Mesothelial cell of epicardium (in vitro differentiated cells): Measurements from ENCODE around the gene DLX3. TPM values are rescaled to one million over a fixed set of nuclear protein-coding genes. Genes with fewer than 3 reads are reported as not detected.

Experiments
- DNase-seq, 2 experiments: peaks; one replicate each; pipeline ENCODE4 v3.0.0; 2021; ENCODE audit warnings: low spot score in 2 of 2; ENCODE audit not compliant: unreplicated experiment in 2 of 2
- H3K27ac Mint-ChIP-seq: 2 replicates; pipeline ENCODE4 v1.8.0; 2021; ENCODE audit warnings: mixed read lengths
- H3K27me3 Mint-ChIP-seq: 2 replicates; pipeline ENCODE4 v1.8.0; 2021; ENCODE audit warnings: low read depth, mixed read lengths
- H3K36me3 Mint-ChIP-seq: 2 replicates; pipeline ENCODE4 v1.8.0; 2021; ENCODE audit warnings: mixed read lengths
- H3K4me1 Mint-ChIP-seq: 2 replicates; pipeline ENCODE4 v1.8.0; 2021; ENCODE audit warnings: mixed read lengths
- H3K4me3 Mint-ChIP-seq: 2 replicates; pipeline ENCODE4 v1.8.0; 2021; ENCODE audit warnings: mild to moderate bottlenecking, moderate library complexity, mixed read lengths
- H3K9me3 Mint-ChIP-seq: 2 replicates; pipeline ENCODE4 v1.8.0; 2021; ENCODE audit warnings: mixed read lengths
- CTCF ChIP-seq: fragments of 200-600 bp; sonication (generic); IDR thresholded peaks from one replicate; pipeline ENCODE4 v1.5.0; 2021; ENCODE audit warnings: antibody characterized with exemption; ENCODE audit not compliant: unreplicated experiment
- total RNA-seq: library from RNA; stranded (reverse); gene quantifications from 3 replicates; pipeline ENCODE4 v1.2.1, GENCODE V29; 2021

Gene DLX3
- total RNA-seq, 1 donor from 2014 or later = 7.7 TPM

GRCh38 chr17:49969795-49970389 is 25.1 kb downstream of the DLX3 start:
- H3K4me3 Mint-ChIP-seq = peak overlapping the region; percentile 86
- H3K27ac Mint-ChIP-seq = no peak overlapping the region
- no peak for DNase-seq
- TF ChIP-seq CTCF = no peak
- no peaks in the 10 kb centered on the region for H3K36me3 Mint-ChIP-seq
- H3K4me1 Mint-ChIP-seq = peaks cover 29% of the 10 kb centered on the region
- no peaks in the 10 kb centered on the region for H3K9me3 Mint-ChIP-seq
- H3K27me3 Mint-ChIP-seq = peaks cover 98% of the 10 kb centered on the region

GRCh38 chr17:49969134-49969759 is 25.8 kb downstream of the DLX3 start, which contains the start of gene DLX4:
TSS of gene DLX4 (plus strand) at chr17:49969190. CDS start at chr17:49969469, 279 bp downstream.
- Mint-ChIP-seq H3K36me3 (no peaks in the 10 kb centered on the region), H3K27ac (peak within 1 kb of the TSS; percentile 96), H3K27me3 (peaks cover 98% of the 10 kb centered on the region), H3K4me1 (peaks cover 36% of the 10 kb centered on the region), H3K4me3 (peak within 1 kb of the TSS; percentile 86), H3K9me3 (no peaks in the 10 kb centered on the region)
- no peak for TF ChIP-seq CTCF
- no peak for DNase-seq

GRCh38 chr17:49968405-49969133 is 26.5 kb downstream of the DLX3 start:
- DNase-seq = peak; percentile 66 to 81
- H3K27ac Mint-ChIP-seq = peak overlapping the region; percentile 96
- H3K4me3 Mint-ChIP-seq = peak overlapping the region; percentile 86
- H3K9me3 Mint-ChIP-seq = no peaks in the 10 kb centered on the region
- peaks cover 98% of the 10 kb centered on the region for H3K27me3 Mint-ChIP-seq
- no peak for TF ChIP-seq CTCF
- H3K36me3 Mint-ChIP-seq = no peaks in the 10 kb centered on the region
- H3K4me1 Mint-ChIP-seq = peaks cover 43% of the 10 kb centered on the region

- peaks cover 43% of the 10 kb centered on the region for H3K4me1 Mint-ChIP-seq
- no peaks in the 10 kb centered on the region for H3K36me3 Mint-ChIP-seq
- H3K9me3 Mint-ChIP-seq = no peaks in the 10 kb centered on the region
These were observed 27.2 kb downstream of the DLX3 start for GRCh38 chr17:49967621-49968404.

More at GRCh38 chr17:49967621-49968404, 27.2 kb downstream of the DLX3 start:
- TF ChIP-seq CTCF = no peak
- DNase-seq = no peak
- Mint-ChIP-seq H3K27me3 (peaks cover 98% of the 10 kb centered on the region), H3K27ac (peak overlapping the region; percentile 16), H3K4me3 (peak overlapping the region; percentile 63)
